ENCODE results near the gene SSPN.

The SSPN gene

DNA sequence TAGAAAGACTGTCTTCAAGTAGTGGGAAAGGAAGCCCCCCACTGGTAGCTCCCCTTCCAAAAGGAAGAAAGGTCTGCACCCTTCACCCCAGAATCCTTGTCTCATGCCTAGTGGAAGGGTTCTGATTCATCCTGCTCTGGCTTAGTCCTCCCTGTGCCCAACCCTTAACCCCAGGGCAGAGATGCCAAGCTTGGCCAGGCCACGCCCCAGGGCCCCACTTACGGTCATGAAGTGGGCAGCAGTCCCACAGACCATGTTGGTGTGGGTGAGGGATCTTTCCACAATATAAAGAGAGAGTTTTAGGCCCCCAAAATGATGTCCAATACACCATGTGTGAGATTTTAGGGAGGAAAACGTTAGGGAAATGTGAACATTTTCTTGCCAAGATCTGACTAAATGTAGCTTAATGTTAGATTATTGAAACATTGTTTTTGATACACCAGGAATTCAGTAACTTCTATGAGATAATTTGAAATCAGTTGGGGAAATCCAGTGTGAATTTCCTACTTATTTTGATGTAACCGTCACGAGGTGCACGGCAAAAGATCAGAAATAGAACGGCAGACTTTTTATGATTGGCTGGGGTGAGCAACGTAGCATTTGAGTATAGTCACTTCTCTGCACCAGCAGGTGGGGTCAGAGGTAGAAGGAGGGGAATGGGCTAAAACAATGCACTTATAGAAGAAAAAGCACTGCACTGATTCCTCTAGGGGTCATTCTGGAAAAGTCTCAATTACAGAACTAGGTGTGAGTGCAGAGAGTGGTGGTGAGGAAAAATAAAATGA is 8.2 kb upstream of the SSPN start:
- Histone ChIP-seq H3K9ac (ENCODE audit: insufficient read length, low read depth) (no peak overlapping the region), H3K27me3 (ENCODE audit: insufficient read depth, insufficient read length) (no peaks in the 10 kb centered on the region), H3K9me3 (ENCODE audit: insufficient read depth, low read length) (no peaks in the 10 kb centered on the region), H3K4me1 (ENCODE audit: insufficient read depth, insufficient read length) (peaks cover 2% of the 10 kb centered on the region), H3K4me3 (ENCODE audit: insufficient read length, low read depth) (no peak overlapping the region), H3K36me3 (ENCODE audit: insufficient read depth, insufficient read length, low read length) (no peaks in the 10 kb centered on the region)
- no peak for TF ChIP-seq YY1 (IDR thresholded peaks at IDR 0.05; ENCODE audit: insufficient read depth, insufficient read length)
- no peak for TF ChIP-seq ZNF274 (IDR thresholded peaks at IDR 0.05; ENCODE audit: low read depth, low read length)
- TF ChIP-seq SUZ12 (IDR thresholded peaks at IDR 0.05; ENCODE audit: extremely low read depth, insufficient read depth, insufficient read length), result no peak
- no peak for DNase-seq (ENCODE audit: low read depth, low spot score)

GRCh38 chr12:26188127-26188526 is 7.2 kb upstream of the SSPN start:
- no peak for DNase-seq (ENCODE audit: low read depth, low spot score)
- TF ChIP-seq ZNF274 (IDR thresholded peaks at IDR 0.05; ENCODE audit: low read depth, low read length), result no peak
- no peak for TF ChIP-seq YY1 (IDR thresholded peaks at IDR 0.05; ENCODE audit: insufficient read depth, insufficient read length)
- no peak for TF ChIP-seq SUZ12 (IDR thresholded peaks at IDR 0.05; ENCODE audit: extremely low read depth, insufficient read depth, insufficient read length)
- Histone ChIP-seq H3K36me3 (ENCODE audit: insufficient read depth, insufficient read length, low read length) (no peaks in the 10 kb centered on the region), H3K4me1 (ENCODE audit: insufficient read depth, insufficient read length) (peaks cover 2% of the 10 kb centered on the region), H3K9me3 (ENCODE audit: insufficient read depth, low read length) (no peaks in the 10 kb centered on the region), H3K4me3 (ENCODE audit: insufficient read length, low read depth) (no peak overlapping the region), H3K9ac (ENCODE audit: insufficient read length, low read depth) (no peak overlapping the region), H3K27me3 (ENCODE audit: insufficient read depth, insufficient read length) (peaks cover 2% of the 10 kb centered on the region)

DNA sequence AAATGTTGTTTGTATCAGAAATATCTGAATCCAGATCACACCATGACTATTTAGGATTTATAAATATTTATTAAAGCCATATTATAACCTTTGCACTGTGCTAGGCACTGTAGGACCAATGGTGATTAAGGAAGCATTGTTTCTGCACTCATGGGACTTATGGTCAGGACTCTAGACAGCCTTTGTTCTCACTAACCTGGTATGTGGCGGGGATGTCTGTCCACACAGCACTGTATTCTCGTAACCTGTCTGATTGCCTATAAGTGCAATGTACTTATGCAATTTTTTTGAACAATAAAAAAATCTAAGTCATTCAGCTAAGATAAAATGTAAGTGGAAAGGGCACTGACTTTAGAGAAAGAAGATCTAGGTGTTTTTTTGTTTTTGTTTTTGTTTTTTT is 6.7 kb upstream of the SSPN start:
- H3K4me1 ChIP-seq (ENCODE audit: insufficient read depth, insufficient read length), result peaks cover 2% of the 10 kb centered on the region
- DNase-seq (ENCODE audit: low read depth, low spot score), result no peak
- H3K9me3 ChIP-seq (ENCODE audit: insufficient read depth, low read length), result no peaks in the 10 kb centered on the region
- H3K4me3 ChIP-seq (ENCODE audit: insufficient read length, low read depth), result no peak overlapping the region
- no peak overlapping the region for H3K9ac ChIP-seq (ENCODE audit: insufficient read length, low read depth)
- H3K36me3 ChIP-seq (ENCODE audit: insufficient read depth, insufficient read length, low read length), result no peaks in the 10 kb centered on the region
- TF ChIP-seq SUZ12 (IDR thresholded peaks at IDR 0.05; ENCODE audit: extremely low read depth, insufficient read depth, insufficient read length) (no peak), YY1 (IDR thresholded peaks at IDR 0.05; ENCODE audit: insufficient read depth, insufficient read length) (no peak), ZNF274 (IDR thresholded peaks at IDR 0.05; ENCODE audit: low read depth, low read length) (no peak)
- peaks cover 7% of the 10 kb centered on the region for H3K27me3 ChIP-seq (ENCODE audit: insufficient read depth, insufficient read length)

DNA sequence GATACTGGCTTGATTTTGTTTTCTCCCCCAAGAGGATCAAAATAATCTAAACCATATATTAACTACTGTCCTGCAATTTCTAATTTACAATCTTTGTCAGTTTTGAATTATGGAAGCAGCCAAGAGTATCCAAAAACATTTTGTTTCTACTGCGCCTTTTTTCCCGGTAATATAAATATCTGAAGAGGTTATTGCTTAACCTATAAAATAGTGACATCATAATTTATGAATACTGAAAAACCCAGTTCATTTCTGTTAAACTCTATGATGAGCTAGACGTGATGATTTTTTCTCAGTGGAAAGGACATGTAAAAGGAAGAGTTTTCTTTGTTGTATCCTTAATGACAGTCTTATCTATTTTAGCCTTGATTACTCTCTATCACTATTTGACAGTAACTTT is 3.2 kb upstream of the SSPN start:
- H3K9me3 ChIP-seq (ENCODE audit: insufficient read depth, low read length), result no peaks in the 10 kb centered on the region
- peaks cover 42% of the 10 kb centered on the region for H3K27me3 ChIP-seq (ENCODE audit: insufficient read depth, insufficient read length)
- H3K36me3 ChIP-seq (ENCODE audit: insufficient read depth, insufficient read length, low read length), result no peaks in the 10 kb centered on the region
- no peak for TF ChIP-seq ZNF274 (IDR thresholded peaks at IDR 0.05; ENCODE audit: low read depth, low read length)
- TF ChIP-seq SUZ12 (IDR thresholded peaks at IDR 0.05; ENCODE audit: extremely low read depth, insufficient read depth, insufficient read length), result no peak
- TF ChIP-seq YY1 (IDR thresholded peaks at IDR 0.05; ENCODE audit: insufficient read depth, insufficient read length), result no peak
- H3K4me3 ChIP-seq (ENCODE audit: insufficient read length, low read depth), result no peak overlapping the region
- no peak overlapping the region for H3K9ac ChIP-seq (ENCODE audit: insufficient read length, low read depth)
- H3K4me1 ChIP-seq (ENCODE audit: insufficient read depth, insufficient read length), result no peaks in the 10 kb centered on the region
- no peak for DNase-seq (ENCODE audit: low read depth, low spot score)

- Histone ChIP-seq H3K9ac (ENCODE audit: insufficient read length, low read depth) (no peak overlapping the region), H3K4me1 (ENCODE audit: insufficient read depth, insufficient read length) (no peaks in the 10 kb centered on the region), H3K9me3 (ENCODE audit: insufficient read depth, low read length) (no peaks in the 10 kb centered on the region), H3K27me3 (ENCODE audit: insufficient read depth, insufficient read length) (peaks cover 53% of the 10 kb centered on the region), H3K4me3 (ENCODE audit: insufficient read length, low read depth) (no peak overlapping the region), H3K36me3 (ENCODE audit: insufficient read depth, insufficient read length, low read length) (no peaks in the 10 kb centered on the region)
- no peak for DNase-seq (ENCODE audit: low read depth, low spot score)
- TF ChIP-seq YY1 (IDR thresholded peaks at IDR 0.05; ENCODE audit: insufficient read depth, insufficient read length), result no peak
- TF ChIP-seq SUZ12 (IDR thresholded peaks at IDR 0.05; ENCODE audit: extremely low read depth, insufficient read depth, insufficient read length), result no peak
- TF ChIP-seq ZNF274 (IDR thresholded peaks at IDR 0.05; ENCODE audit: low read depth, low read length), result no peak
Measured at GRCh38 chr12:26193539-26193938, 1.8 kb upstream of the SSPN start.

DNA sequence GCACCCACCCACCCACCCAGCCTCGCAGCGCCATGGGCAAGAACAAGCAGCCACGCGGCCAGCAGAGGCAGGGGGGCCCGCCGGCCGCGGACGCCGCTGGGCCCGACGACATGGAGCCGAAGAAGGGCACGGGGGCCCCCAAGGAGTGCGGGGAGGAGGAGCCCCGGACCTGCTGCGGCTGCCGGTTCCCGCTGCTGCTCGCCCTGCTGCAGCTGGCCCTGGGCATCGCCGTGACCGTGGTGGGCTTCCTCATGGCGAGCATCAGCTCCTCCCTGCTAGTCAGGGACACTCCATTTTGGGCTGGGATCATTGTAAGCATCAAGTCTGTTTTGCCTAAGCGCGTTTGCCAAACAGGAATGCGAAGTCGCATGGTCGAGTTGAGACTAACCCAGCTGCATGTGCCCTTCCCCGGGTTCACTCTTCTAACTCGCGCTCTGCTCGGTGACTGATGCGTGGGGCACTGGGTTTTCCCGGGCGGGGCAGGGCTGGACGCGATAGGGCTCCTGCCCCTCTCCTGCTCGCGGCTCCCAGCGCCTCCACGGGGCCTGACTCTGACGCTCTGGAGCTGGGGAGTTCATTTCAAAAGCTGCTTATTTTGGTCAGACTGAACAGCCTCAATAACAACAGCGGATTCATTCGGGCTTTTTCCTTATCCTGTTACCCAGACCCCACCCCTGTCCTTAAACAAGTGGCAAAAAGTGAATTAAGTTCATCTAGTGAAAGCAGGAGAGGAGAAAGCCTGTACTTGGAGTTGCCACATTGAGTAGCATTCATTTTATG is 458 bp downstream of the SSPN start:
- H3K9ac ChIP-seq (ENCODE audit: insufficient read length, low read depth), result peak overlapping the region; percentile 92

GRCh38 chr12:26196421-26196716 is 996 bp downstream of the SSPN start:
- H3K4me1 ChIP-seq (ENCODE audit: insufficient read depth, insufficient read length), result no peaks in the 10 kb centered on the region
- H3K9ac ChIP-seq (ENCODE audit: insufficient read length, low read depth), result peak overlapping the region; percentile 92
- H3K4me3 ChIP-seq (ENCODE audit: insufficient read length, low read depth), result peak overlapping the region; percentile 88
- H3K9me3 ChIP-seq (ENCODE audit: insufficient read depth, low read length), result no peaks in the 10 kb centered on the region
- peaks cover 53% of the 10 kb centered on the region for H3K27me3 ChIP-seq (ENCODE audit: insufficient read depth, insufficient read length)
- H3K36me3 ChIP-seq (ENCODE audit: insufficient read depth, insufficient read length, low read length), result no peaks in the 10 kb centered on the region
- TF ChIP-seq YY1 (IDR thresholded peaks at IDR 0.05; ENCODE audit: insufficient read depth, insufficient read length), result no peak
- no peak for TF ChIP-seq ZNF274 (IDR thresholded peaks at IDR 0.05; ENCODE audit: low read depth, low read length)
- TF ChIP-seq SUZ12 (IDR thresholded peaks at IDR 0.05; ENCODE audit: extremely low read depth, insufficient read depth, insufficient read length), result no peak
- no peak for DNase-seq (ENCODE audit: low read depth, low spot score)

More for the DNA sequence above, 458 bp downstream of the SSPN start:
- Histone ChIP-seq H3K9me3 (ENCODE audit: insufficient read depth, low read length) (no peaks in the 10 kb centered on the region), H3K27me3 (ENCODE audit: insufficient read depth, insufficient read length) (peaks cover 53% of the 10 kb centered on the region), H3K4me1 (ENCODE audit: insufficient read depth, insufficient read length) (no peaks in the 10 kb centered on the region), H3K36me3 (ENCODE audit: insufficient read depth, insufficient read length, low read length) (no peaks in the 10 kb centered on the region), H3K4me3 (ENCODE audit: insufficient read length, low read depth) (peak overlapping the region; percentile 88)
- DNase-seq (ENCODE audit: low read depth, low spot score), result peak; percentile 70
- TF ChIP-seq SUZ12 (IDR thresholded peaks at IDR 0.05; ENCODE audit: extremely low read depth, insufficient read depth, insufficient read length) (peak; percentile 47), ZNF274 (IDR thresholded peaks at IDR 0.05; ENCODE audit: low read depth, low read length) (no peak)
